OCI-LY1 (cell line): ENCODE data around the gene LCE2A.
"Not testable (repeated sequence)": the region's sequence is repeated elsewhere in the genome, so short reads cannot be mapped to it uniquely, and the experiment has no call there.

ENCODE experiments used
- H2AFZ ChIP-seq: fragments of 200-600 bp; sonication (generic), shearing (Covaris generic); 2 replicates; pipeline ENCODE4 v1.6.0; 2014; ENCODE audit warnings: antibody characterized with exemption, mild to moderate bottlenecking, low read length
- H3F3A ChIP-seq: fragments of 200-600 bp; sonication (generic), shearing (Covaris generic); 2 replicates; pipeline ENCODE4 v1.6.0; 2014; ENCODE audit warnings: mild to moderate bottlenecking, antibody characterized with exemption, low read length, moderate library complexity; ENCODE audit not compliant: insufficient read depth
- H3K27ac ChIP-seq: fragments of 200-600 bp; sonication (generic); 2 replicates; pipeline ENCODE4 v1.5.1; 2014; ENCODE audit warnings: low read length, mixed run types, mild to moderate bottlenecking, low read depth; ENCODE audit not compliant: poor library complexity, severe bottlenecking
- H3K27me3 ChIP-seq: fragments of 200-600 bp; sonication (generic); 2 replicates; pipeline ENCODE4 v1.6.0; 2014; ENCODE audit warnings: antibody characterized with exemption, mild to moderate bottlenecking, low read length, moderate library complexity; ENCODE audit not compliant: insufficient read depth
- H3K36me3 ChIP-seq: fragments of 200-600 bp; sonication (generic); 2 replicates; pipeline ENCODE4 v1.6.1; 2014; ENCODE audit warnings: mild to moderate bottlenecking, antibody characterized with exemption, low read length, moderate library complexity, mixed read lengths; ENCODE audit not compliant: insufficient read depth
- H3K4me1 ChIP-seq: fragments of 200-600 bp; sonication (generic); 2 replicates; pipeline ENCODE4 v1.5.1; 2014; ENCODE audit warnings: mild to moderate bottlenecking, low read length, moderate library complexity; ENCODE audit not compliant: insufficient read depth, severe bottlenecking
- H3K4me2 ChIP-seq: fragments of 200-600 bp; sonication (generic), shearing (Covaris generic); 2 replicates; pipeline ENCODE4 v1.6.1; 2014; ENCODE audit warnings: low read length
- H3K4me3 ChIP-seq: fragments of 200-600 bp; sonication (generic); 2 replicates; pipeline ENCODE4 v1.5.1; 2014; ENCODE audit warnings: low read length, low read depth, mild to moderate bottlenecking, mixed read lengths; ENCODE audit not compliant: poor library complexity, severe bottlenecking
- H3K79me2 ChIP-seq: fragments of 200-600 bp; shearing (Covaris generic); 2 replicates; pipeline ENCODE4 v1.6.1; 2016; ENCODE audit warnings: mixed run types, low read length, mixed read lengths; ENCODE audit not compliant: insufficient read depth
- H3K9ac ChIP-seq: fragments of 200-600 bp; sonication (generic), shearing (Covaris generic); 2 replicates; pipeline ENCODE4 v1.6.1; 2014; ENCODE audit warnings: mild to moderate bottlenecking, low read length, mixed read lengths
- H3K9me2 ChIP-seq: fragments of 200-600 bp; sonication (generic), shearing (Covaris generic); 2 replicates; pipeline ENCODE4 v1.6.1; 2014; ENCODE audit warnings: low read depth, mild to moderate bottlenecking, low read length, mixed read lengths
- H3K9me3 ChIP-seq: fragments of 200-600 bp; shearing (Covaris generic); 2 replicates; pipeline ENCODE4 v1.6.1; 2014; ENCODE audit warnings: low read length, mixed read lengths
- H4K20me1 ChIP-seq: fragments of 200-600 bp; sonication (generic), shearing (Covaris generic); 2 replicates; pipeline ENCODE4 v1.6.0; 2016; ENCODE audit warnings: mild to moderate bottlenecking, low read length; ENCODE audit not compliant: insufficient read depth
- EZH2 ChIP-seq: fragments of 200-600 bp; sonication (generic), shearing (Covaris generic); IDR thresholded peaks from 2 replicates; pipeline ENCODE4 v1.8.0; 2017; ENCODE audit warnings: borderline replicate concordance, mixed run types, mild to moderate bottlenecking, antibody characterized with exemption, low read length, moderate library complexity, mixed read lengths
- TF ChIP-seq, protein P1 (sequence below): fragments of 200-600 bp; sonication (generic), shearing (Covaris generic); IDR thresholded peaks from 2 replicates; pipeline ENCODE4 v1.5.1; 2017; ENCODE audit warnings: mild to moderate bottlenecking, antibody characterized with exemption, low read length, moderate library complexity, mixed read lengths

Gene LCE2A

DNA sequence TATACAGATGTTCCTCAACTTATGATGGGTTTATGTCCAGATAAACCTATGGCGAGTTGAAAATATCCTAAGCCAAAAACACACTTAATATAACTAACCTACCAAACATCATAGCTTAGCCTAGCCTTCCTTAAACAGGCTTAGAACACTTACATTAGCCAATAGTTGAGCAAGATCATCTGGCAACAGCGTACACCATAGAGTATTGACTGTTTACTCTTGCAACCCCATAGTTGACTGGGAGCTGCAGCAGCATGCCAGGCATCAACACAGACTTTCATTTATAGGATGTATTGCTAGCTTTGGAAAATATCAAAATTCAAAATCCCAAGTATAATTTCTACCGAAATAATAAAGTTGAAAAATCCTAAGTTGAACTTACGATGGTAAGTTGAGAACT is 40.5 kb upstream of the LCE2A start:
- H2AFZ ChIP-seq: no peak overlapping the region
- no peaks in the 10 kb centered on the region for H3F3A ChIP-seq

DNA sequence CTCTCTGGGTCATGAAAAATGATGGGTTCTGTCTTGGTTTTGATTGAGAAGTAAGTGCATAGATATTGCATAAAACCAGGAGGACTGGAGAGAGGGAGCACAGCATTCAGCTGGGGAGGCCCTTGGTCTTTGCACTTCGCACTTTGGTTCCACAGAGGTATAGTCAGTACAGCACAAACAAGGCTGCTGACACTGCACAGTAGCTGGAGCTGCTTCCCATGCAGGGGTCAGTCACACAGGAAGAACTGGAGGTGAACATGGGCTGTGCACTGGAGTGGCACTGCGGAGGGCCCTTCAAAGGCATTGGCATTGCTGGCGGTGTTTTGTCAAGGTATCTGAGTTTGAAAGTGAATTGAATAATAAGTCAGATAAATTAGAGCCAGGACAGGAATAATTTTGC is 39.5 kb upstream of the LCE2A start:
- Histone ChIP-seq H3K4me2 (no peak overlapping the region), H3K9me2 (no peaks in the 10 kb centered on the region), H3F3A (no peaks in the 10 kb centered on the region), H3K4me1 (no peaks in the 10 kb centered on the region), H3K9ac (no peak overlapping the region), H2AFZ (no peak overlapping the region), H3K27me3 (no peaks in the 10 kb centered on the region), H3K79me2 (no peaks in the 10 kb centered on the region), H3K9me3 (no peaks in the 10 kb centered on the region), H3K27ac (no peak overlapping the region), H3K4me3 (no peak overlapping the region), H3K36me3 (no peaks in the 10 kb centered on the region), H4K20me1 (no peaks in the 10 kb centered on the region)
- TF ChIP-seq EZH2: no peak
- TF ChIP-seq, protein P1, sequence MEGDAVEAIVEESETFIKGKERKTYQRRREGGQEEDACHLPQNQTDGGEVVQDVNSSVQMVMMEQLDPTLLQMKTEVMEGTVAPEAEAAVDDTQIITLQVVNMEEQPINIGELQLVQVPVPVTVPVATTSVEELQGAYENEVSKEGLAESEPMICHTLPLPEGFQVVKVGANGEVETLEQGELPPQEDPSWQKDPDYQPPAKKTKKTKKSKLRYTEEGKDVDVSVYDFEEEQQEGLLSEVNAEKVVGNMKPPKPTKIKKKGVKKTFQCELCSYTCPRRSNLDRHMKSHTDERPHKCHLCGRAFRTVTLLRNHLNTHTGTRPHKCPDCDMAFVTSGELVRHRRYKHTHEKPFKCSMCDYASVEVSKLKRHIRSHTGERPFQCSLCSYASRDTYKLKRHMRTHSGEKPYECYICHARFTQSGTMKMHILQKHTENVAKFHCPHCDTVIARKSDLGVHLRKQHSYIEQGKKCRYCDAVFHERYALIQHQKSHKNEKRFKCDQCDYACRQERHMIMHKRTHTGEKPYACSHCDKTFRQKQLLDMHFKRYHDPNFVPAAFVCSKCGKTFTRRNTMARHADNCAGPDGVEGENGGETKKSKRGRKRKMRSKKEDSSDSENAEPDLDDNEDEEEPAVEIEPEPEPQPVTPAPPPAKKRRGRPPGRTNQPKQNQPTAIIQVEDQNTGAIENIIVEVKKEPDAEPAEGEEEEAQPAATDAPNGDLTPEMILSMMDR: no peak

More for the DNA sequence above, 40.5 kb upstream of the LCE2A start:
- Histone ChIP-seq H3K4me3 (no peak overlapping the region), H3K36me3 (no peaks in the 10 kb centered on the region), H3K79me2 (no peaks in the 10 kb centered on the region), H3K9ac (no peak overlapping the region), H3K9me3 (no peaks in the 10 kb centered on the region), H3K4me1 (no peaks in the 10 kb centered on the region), H3K9me2 (no peaks in the 10 kb centered on the region), H3K4me2 (no peak overlapping the region), H4K20me1 (no peaks in the 10 kb centered on the region), H3K27me3 (no peaks in the 10 kb centered on the region), H3K27ac (no peak overlapping the region)
- TF ChIP-seq EZH2: no peak
- TF ChIP-seq, protein P1: no peak

DNA sequence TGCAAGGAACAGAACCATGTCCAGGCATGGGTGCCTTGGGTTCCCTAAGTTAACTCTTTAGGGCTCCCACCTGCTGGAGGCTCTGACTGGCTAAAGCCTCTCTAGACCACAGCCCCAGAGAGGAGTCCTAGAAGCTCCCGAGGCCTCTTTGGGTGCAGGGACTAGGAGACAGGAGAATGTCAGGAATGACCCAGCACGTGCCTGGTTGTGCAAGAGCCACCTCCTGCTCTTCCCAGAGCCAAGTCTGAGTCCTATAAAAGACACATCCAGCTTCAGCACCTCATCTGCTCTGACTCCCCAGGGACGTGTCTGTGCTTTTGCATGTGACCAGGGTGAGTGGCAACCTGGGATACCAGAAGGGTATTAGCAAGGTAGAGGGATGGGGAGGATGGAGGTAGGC is 35.0 kb upstream of the LCE2A start, which contains the start of gene LCE2D:
TSS of gene LCE2D (plus strand) at position 283 of the 400 bp plus-strand sequence. CDS start 726 bp downstream, outside the sequence.
- H3K27ac ChIP-seq: no peak within 1 kb of the TSS
- H3K4me1 ChIP-seq: no peaks in the 10 kb centered on the region
- TF ChIP-seq, protein P1: no peak
- no peak for TF ChIP-seq EZH2
- no peak within 1 kb of the TSS for H3K4me3 ChIP-seq
- no peak within 1 kb of the TSS for H2AFZ ChIP-seq
- H3K36me3 ChIP-seq: no peaks in the 10 kb centered on the region
- H3K79me2 ChIP-seq: no peaks in the 10 kb centered on the region
- H3K27me3 ChIP-seq: no peaks in the 10 kb centered on the region
- H3K9me3 ChIP-seq: no peaks in the 10 kb centered on the region
- no peaks in the 10 kb centered on the region for H4K20me1 ChIP-seq
- no peaks in the 10 kb centered on the region for H3K9me2 ChIP-seq
- no peak within 1 kb of the TSS for H3K4me2 ChIP-seq
- no peaks in the 10 kb centered on the region for H3F3A ChIP-seq
- H3K9ac ChIP-seq: no peak within 1 kb of the TSS

DNA sequence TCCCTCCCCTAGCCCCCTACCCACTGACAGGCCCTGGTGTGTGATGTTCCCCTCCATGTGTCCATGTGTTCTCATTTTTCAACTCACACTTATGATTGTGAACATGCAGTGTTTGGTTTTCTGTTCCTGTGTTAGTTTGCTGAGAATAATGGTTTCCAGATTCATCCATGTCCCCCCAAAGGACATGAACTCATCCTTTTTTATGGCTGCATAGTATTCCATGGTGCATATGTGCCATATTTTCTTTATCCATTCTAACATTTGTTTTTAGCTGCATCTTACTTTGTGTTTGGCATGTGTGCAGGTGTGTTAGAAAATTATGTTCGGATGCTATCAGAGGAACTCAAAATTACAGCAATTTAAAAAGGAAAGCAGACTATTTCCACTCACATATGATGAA is 32.0 kb upstream of the LCE2A start:
- not testable (repeated sequence) for H4K20me1 ChIP-seq, H3K4me1 ChIP-seq, H3F3A ChIP-seq, H3K9me3 ChIP-seq, H2AFZ ChIP-seq, H3K27me3 ChIP-seq, H3K9me2 ChIP-seq, H3K36me3 ChIP-seq, H3K27ac ChIP-seq, H3K4me2 ChIP-seq, H3K4me3 ChIP-seq, H3K79me2 ChIP-seq, H3K9ac ChIP-seq
